C4-2B (cell line): ENCODE data around the gene COG8.

Source experiments
- H3K27ac ChIP-seq: fragments of 450-650 bp; 2 replicates; pipeline ENCODE4 v1.5.1; 2017
- ZFX ChIP-seq: fragments of 450-650 bp; IDR thresholded peaks from 2 replicates; pipeline ENCODE4 v1.6.1; 2017
- TF ChIP-seq, protein P1 (sequence below): fragments of 450-650 bp; conservative IDR thresholded peaks from 2 replicates; pipeline ENCODE4 v1.5.1; 2017; ENCODE audit warnings: mild to moderate bottlenecking

Gene COG8

GRCh38 chr16:69376393-69377059 lies 37.2 kb upstream of the COG8 start:
- no peak for TF ChIP-seq ZFX
- TF ChIP-seq, protein P1, sequence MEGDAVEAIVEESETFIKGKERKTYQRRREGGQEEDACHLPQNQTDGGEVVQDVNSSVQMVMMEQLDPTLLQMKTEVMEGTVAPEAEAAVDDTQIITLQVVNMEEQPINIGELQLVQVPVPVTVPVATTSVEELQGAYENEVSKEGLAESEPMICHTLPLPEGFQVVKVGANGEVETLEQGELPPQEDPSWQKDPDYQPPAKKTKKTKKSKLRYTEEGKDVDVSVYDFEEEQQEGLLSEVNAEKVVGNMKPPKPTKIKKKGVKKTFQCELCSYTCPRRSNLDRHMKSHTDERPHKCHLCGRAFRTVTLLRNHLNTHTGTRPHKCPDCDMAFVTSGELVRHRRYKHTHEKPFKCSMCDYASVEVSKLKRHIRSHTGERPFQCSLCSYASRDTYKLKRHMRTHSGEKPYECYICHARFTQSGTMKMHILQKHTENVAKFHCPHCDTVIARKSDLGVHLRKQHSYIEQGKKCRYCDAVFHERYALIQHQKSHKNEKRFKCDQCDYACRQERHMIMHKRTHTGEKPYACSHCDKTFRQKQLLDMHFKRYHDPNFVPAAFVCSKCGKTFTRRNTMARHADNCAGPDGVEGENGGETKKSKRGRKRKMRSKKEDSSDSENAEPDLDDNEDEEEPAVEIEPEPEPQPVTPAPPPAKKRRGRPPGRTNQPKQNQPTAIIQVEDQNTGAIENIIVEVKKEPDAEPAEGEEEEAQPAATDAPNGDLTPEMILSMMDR = no peak
- no peak overlapping the region for H3K27ac ChIP-seq

DNA sequence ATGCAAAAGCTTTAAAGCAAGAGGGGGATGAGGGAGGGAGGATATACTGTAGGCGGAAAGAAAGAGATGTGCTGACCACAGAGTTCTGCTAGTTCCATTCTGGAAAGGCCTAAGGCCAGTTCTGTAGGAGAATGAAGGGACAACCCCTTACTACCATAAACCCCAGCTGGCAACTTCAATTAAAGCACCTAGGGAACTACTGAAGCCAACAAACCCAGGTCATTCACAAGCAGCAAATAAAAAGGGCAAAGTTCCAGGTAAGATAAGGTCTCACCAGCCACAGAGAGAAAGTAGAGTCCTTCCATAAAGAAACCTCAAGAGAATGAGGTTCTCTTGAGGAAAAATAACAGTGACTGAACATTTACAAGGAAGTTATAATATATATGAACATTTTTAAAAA lies 33.7 kb upstream of the COG8 start:
- no peak for TF ChIP-seq ZFX
- TF ChIP-seq, protein P1 = no peak

GRCh38 chr16:69371564-69371963 lies 32.2 kb upstream of the COG8 start:
- no peak overlapping the region for H3K27ac ChIP-seq
- TF ChIP-seq, protein P1 = no peak
- no peak for TF ChIP-seq ZFX

More for the DNA sequence above, 33.7 kb upstream of the COG8 start:
- no peak overlapping the region for H3K27ac ChIP-seq

- H3K27ac ChIP-seq = no peak overlapping the region
- TF ChIP-seq ZFX = no peak
- TF ChIP-seq, protein P1 = no peak
Observed at GRCh38 chr16:69368866-69369265, 29.5 kb upstream of the COG8 start.

DNA sequence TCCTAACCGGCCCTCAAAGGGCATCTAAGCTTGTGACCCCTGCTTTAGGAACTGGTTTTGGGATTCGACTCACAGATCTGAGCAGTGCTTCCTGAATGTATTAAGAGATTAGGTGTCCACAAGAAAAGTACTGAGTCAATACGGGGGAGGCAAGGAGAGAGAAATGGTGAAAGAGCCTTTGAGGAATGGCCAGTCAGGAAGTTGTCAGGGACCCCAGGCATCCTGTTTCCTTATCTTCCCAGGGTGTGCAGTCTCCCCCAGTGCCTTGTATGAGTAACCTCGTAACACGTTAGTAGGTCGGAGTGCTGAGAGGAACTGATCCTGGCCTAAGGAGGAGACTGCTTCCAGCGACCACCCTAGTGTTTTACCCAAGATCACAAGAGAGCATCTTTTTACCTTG lies 28.6 kb upstream of the COG8 start:
- TF ChIP-seq ZFX = no peak
- TF ChIP-seq, protein P1 = no peak
- H3K27ac ChIP-seq = no peak overlapping the region

GRCh38 chr16:69366431-69366830 lies 27.1 kb upstream of the COG8 start:
- no peak overlapping the region for H3K27ac ChIP-seq
- TF ChIP-seq, protein P1 = no peak
- TF ChIP-seq ZFX = no peak

DNA sequence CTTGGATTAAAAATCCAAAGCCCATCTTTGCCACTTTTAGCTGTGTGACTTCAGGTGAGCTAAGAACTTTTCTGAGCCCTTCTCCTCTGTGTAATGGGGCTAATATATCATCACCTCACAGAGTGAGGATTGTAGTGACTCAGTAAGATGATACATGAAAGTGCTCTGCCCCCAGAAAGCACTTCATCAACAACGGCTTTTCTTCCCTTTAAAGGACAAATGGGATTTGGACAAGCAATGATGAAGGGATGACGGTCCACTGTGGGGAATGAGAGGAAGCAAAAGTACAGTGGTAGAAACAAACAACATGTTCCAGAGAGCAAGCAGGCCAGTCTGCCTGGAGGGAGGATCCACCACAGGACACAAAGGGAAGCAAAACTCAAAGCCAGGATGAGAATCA lies 26.5 kb upstream of the COG8 start:
- no peak overlapping the region for H3K27ac ChIP-seq
- no peak for TF ChIP-seq ZFX
- TF ChIP-seq, protein P1 = no peak
